B cell (primary cell): ENCODE measurements around the gene DNAAF8.

Experiments used
- CTCF ChIP-seq: fragments of 200-600 bp; IDR thresholded peaks from one replicate; pipeline ENCODE4 v1.8.0; 2022; ENCODE audit warnings: antibody characterized with exemption, mild to moderate bottlenecking
- EZH2 ChIP-seq: IDR thresholded peaks from 2 replicates; pipeline ENCODE4 v1.6.1; 2012; ENCODE audit warnings: borderline replicate concordance, low read depth, mild to moderate bottlenecking, moderate library complexity, low read length; ENCODE audit not compliant: insufficient read depth, poor library complexity, severe bottlenecking

- TF ChIP-seq CTCF (no peak), EZH2 (no peak)
These were observed 37.3 kb downstream of the DNAAF8 start for GRCh38 chr16:4771646-4772045.
